ENCODE results near the gene KLKB1. TPM values are rescaled to one million over a fixed set of nuclear protein-coding genes. Genes with fewer than 3 reads are reported as not detected.

The KLKB1 gene
- total and polyA plus RNA-seq, 2 donors (not counting 1 experiment from before 2014, with no cell fraction given): 0.44 to 1.0 TPM

DNA sequence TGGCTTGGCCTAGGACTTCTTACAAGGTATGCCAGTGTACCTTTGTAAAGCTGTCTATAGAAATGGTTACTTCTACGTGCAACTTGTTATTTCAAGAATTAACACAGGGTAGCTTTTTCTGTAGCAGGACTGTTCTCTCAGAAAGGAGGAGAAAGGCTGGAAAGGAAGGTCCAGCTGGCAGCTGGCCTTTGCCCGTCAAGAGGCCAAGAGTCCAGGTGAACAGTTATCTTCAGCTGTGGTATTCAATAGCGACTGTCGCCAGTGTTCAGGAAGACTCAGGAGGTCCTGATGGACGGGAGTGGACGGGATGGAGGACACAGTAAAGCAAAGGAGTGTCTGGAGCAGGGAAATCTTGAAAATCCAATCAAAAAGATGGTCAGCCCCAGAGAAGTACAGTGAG is 31.2 kb upstream of the KLKB1 start:
- DNase-seq (no peak), ATAC-seq (ENCODE audit: low read depth) (no peak)
- Histone ChIP-seq H3K4me1 (ENCODE audit: control insufficient read depth in 2 of 2, insufficient read depth in 2 of 2, low read length in 2 of 2) (peaks cover 7% of the 10 kb centered on the region in 2 donors), H2AFZ (ENCODE audit: insufficient read depth, low read depth, low read length, poor library complexity, severe bottlenecking) (no peak overlapping the region), H3K9me3 (ENCODE audit: control extremely low read depth in 1 of 3, control insufficient read depth in 2 of 3, insufficient read depth in 1 of 3, low read length in 2 of 3) (no peaks in the 10 kb centered on the region), H3K27me3 (replicated peaks in 1 of 4; ENCODE audit: control extremely low read depth in 1 of 4, control insufficient read depth in 3 of 4, insufficient read depth in 4 of 4, low read length in 3 of 4) (no peaks in the 10 kb centered on the region), H3K27ac (ENCODE audit: low read length in 2 of 2) (no peak overlapping the region), H3K36me3 (replicated peaks in 1 of 2; ENCODE audit: control extremely low read depth in 1 of 2, control insufficient read depth in 1 of 2, extremely low read depth in 1 of 2, insufficient read depth in 2 of 2, low read length in 1 of 2) (no peaks in the 10 kb centered on the region), H3K4me2 (replicated peaks; ENCODE audit: low read depth, low read length, poor library complexity, severe bottlenecking) (no peak overlapping the region), H3K4me3 (ENCODE audit: control extremely low read depth in 1 of 5, extremely low read depth in 1 of 5, insufficient read depth in 1 of 5, low read depth in 2 of 5, low read length in 4 of 5) (no peak overlapping the region), H4K20me1 (ENCODE audit: control insufficient read depth, insufficient read depth, low read length, poor library complexity, severe bottlenecking) (no peaks in the 10 kb centered on the region), H3K9ac (ENCODE audit: low read length) (no peak overlapping the region), H3K79me2 (ENCODE audit: control insufficient read depth, insufficient read depth, low read length) (no peaks in the 10 kb centered on the region)
- ChIA-PET CTCF (no interaction called here), POLR2A (no interaction called here)
- Mint-ChIP-seq H3K27me3 (no peaks in the 10 kb centered on the region), H3K4me3 (no peak overlapping the region), H3K9me3 (ENCODE audit: insufficient read depth) (no peaks in the 10 kb centered on the region), H3K27ac (no peak overlapping the region), H3K4me1 (peaks cover 15% of the 10 kb centered on the region)
- TF ChIP-seq EZH2 (IDR thresholded peaks at IDR 0.05; ENCODE audit: borderline replicate concordance, insufficient read depth, low read depth, low read length, poor library complexity, severe bottlenecking): no peak
- TF ChIP-seq, protein P1, sequence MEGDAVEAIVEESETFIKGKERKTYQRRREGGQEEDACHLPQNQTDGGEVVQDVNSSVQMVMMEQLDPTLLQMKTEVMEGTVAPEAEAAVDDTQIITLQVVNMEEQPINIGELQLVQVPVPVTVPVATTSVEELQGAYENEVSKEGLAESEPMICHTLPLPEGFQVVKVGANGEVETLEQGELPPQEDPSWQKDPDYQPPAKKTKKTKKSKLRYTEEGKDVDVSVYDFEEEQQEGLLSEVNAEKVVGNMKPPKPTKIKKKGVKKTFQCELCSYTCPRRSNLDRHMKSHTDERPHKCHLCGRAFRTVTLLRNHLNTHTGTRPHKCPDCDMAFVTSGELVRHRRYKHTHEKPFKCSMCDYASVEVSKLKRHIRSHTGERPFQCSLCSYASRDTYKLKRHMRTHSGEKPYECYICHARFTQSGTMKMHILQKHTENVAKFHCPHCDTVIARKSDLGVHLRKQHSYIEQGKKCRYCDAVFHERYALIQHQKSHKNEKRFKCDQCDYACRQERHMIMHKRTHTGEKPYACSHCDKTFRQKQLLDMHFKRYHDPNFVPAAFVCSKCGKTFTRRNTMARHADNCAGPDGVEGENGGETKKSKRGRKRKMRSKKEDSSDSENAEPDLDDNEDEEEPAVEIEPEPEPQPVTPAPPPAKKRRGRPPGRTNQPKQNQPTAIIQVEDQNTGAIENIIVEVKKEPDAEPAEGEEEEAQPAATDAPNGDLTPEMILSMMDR (IDR thresholded peaks at IDR 0.05): no peak
- 93% methylated on average over 6 of the region's 6 CpGs for WGBS (ENCODE audit: insufficient coverage)
- intact Hi-C loops (cut with micrococcal nuclease): loop anchor here (10.0 kb wide), 2 partner anchors 131 to 801 kb away; partner anchors contain the start of genes ANKRD37, LRP2BP and TLR3

DNA sequence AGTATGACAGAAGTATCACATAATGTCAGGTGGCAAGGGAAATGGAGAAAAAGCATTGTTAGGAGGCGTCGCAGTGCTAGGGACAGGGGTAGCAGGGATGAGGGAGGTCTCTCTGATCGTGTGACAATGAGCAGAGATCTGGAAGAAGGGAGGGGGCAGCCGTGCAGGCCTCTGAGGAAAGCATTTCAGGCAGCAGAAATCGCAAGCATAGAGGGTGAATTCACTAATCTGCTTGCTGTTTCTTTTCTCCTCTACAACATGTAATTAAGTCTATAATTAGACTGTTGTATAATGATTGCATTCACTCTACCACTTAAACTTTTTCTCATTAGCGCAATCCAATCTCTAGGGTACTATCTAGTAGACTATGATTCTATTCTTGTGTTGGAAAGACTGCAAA is 26.8 kb upstream of the KLKB1 start:
- intact Hi-C loops (cut with micrococcal nuclease): no loop called here
- Mint-ChIP-seq H3K4me3 (no peak overlapping the region), H3K27ac (no peak overlapping the region), H3K4me1 (peaks cover 20% of the 10 kb centered on the region), H3K9me3 (ENCODE audit: insufficient read depth) (peaks cover 4% of the 10 kb centered on the region), H3K27me3 (no peaks in the 10 kb centered on the region)
- no peak for DNase-seq
- POLR2A ChIA-PET: no interaction called here
- H3K4me3 ChIP-seq (ENCODE audit: control extremely low read depth in 1 of 5, extremely low read depth in 1 of 5, insufficient read depth in 1 of 5, low read depth in 2 of 5, low read length in 4 of 5): no peak overlapping the region
- no peaks in the 10 kb centered on the region for H3K36me3 ChIP-seq (replicated peaks in 1 of 2; ENCODE audit: control extremely low read depth in 1 of 2, control insufficient read depth in 1 of 2, extremely low read depth in 1 of 2, insufficient read depth in 2 of 2, low read length in 1 of 2)
- no peak for ATAC-seq (ENCODE audit: low read depth)
- no peak overlapping the region for H3K9ac ChIP-seq (ENCODE audit: low read length)
- no peaks in the 10 kb centered on the region for H3K9me3 ChIP-seq (ENCODE audit: control extremely low read depth in 1 of 3, control insufficient read depth in 2 of 3, insufficient read depth in 1 of 3, low read length in 2 of 3)
- H2AFZ ChIP-seq (ENCODE audit: insufficient read depth, low read depth, low read length, poor library complexity, severe bottlenecking): no peak overlapping the region
- no peak overlapping the region for H3K27ac ChIP-seq (ENCODE audit: low read length in 2 of 2)
- TF ChIP-seq, protein P1 (IDR thresholded peaks at IDR 0.05): no peak
- TF ChIP-seq EZH2 (IDR thresholded peaks at IDR 0.05; ENCODE audit: borderline replicate concordance, insufficient read depth, low read depth, low read length, poor library complexity, severe bottlenecking): no peak
- no peaks in the 10 kb centered on the region for H4K20me1 ChIP-seq (ENCODE audit: control insufficient read depth, insufficient read depth, low read length, poor library complexity, severe bottlenecking)
- H3K4me2 ChIP-seq (replicated peaks; ENCODE audit: low read depth, low read length, poor library complexity, severe bottlenecking): no peak overlapping the region
- CTCF ChIA-PET: no interaction called here
- no peaks in the 10 kb centered on the region for H3K79me2 ChIP-seq (ENCODE audit: control insufficient read depth, insufficient read depth, low read length)
- WGBS (ENCODE audit: insufficient coverage): 94% methylated on average over 3 of the region's 6 CpGs
- H3K4me1 ChIP-seq (ENCODE audit: control insufficient read depth in 2 of 2, insufficient read depth in 2 of 2, low read length in 2 of 2): peaks cover 0 to 4% of the 10 kb centered on the region in 2 donors
- H3K27me3 ChIP-seq (replicated peaks in 1 of 4; ENCODE audit: control extremely low read depth in 1 of 4, control insufficient read depth in 3 of 4, insufficient read depth in 4 of 4, low read length in 3 of 4): no peaks in the 10 kb centered on the region

Measured in B cell (primary cell).